Measurements from ENCODE around the gene ANKRD53. TPM values are rescaled to one million over a fixed set of nuclear protein-coding genes. Genes with fewer than 3 reads are reported as not detected.

ANKRD53 gene
- total RNA-seq, 2 donors from 2014 or later, result 0.36 to 0.74 TPM

GRCh38 chr2:70959851-70960832, 18.3 kb upstream of the ANKRD53 start:
- H3K27me3 ChIP-seq (replicated peaks; ENCODE audit: insufficient read depth), result peaks cover 3% of the 10 kb centered on the region
- no peak for DNase-seq (ENCODE audit: low spot score)
- TF ChIP-seq POLR2AphosphoS5 (IDR thresholded peaks at IDR 0.05), result no peak
- no peak for TF ChIP-seq POLR2A (IDR thresholded peaks at IDR 0.05)
- no peak for TF ChIP-seq CTCF (IDR thresholded peaks at IDR 0.05)

GRCh38 chr2:70960833-70961647, 17.4 kb upstream of the ANKRD53 start:
- H3K4me3 ChIP-seq, result no peak overlapping the region
- intact Hi-C loops (cut with DNase I), result no loop called here
- H3K4me1 ChIP-seq (replicated peaks), result no peaks in the 10 kb centered on the region
- no peaks in the 10 kb centered on the region for H3K36me3 ChIP-seq
- H3K27ac ChIP-seq, result no peak overlapping the region
- no peak for TF ChIP-seq POLR2A (IDR thresholded peaks at IDR 0.05)
- TF ChIP-seq CTCF (IDR thresholded peaks at IDR 0.05), result no peak
- no peak for TF ChIP-seq POLR2AphosphoS5 (IDR thresholded peaks at IDR 0.05)
- 63% methylated on average over 13 of the region's 14 CpGs for WGBS
- no peaks in the 10 kb centered on the region for H3K9me3 ChIP-seq
- peaks cover 3% of the 10 kb centered on the region for H3K27me3 ChIP-seq (replicated peaks; ENCODE audit: insufficient read depth)
- no peak for DNase-seq (ENCODE audit: low spot score)

More at GRCh38 chr2:70959851-70960832, 18.3 kb upstream of the ANKRD53 start:
- no peak overlapping the region for H3K4me3 ChIP-seq
- intact Hi-C loops (cut with DNase I), result no loop called here
- no peak overlapping the region for H3K27ac ChIP-seq
- no peaks in the 10 kb centered on the region for H3K9me3 ChIP-seq
- no peaks in the 10 kb centered on the region for H3K4me1 ChIP-seq (replicated peaks)
- H3K36me3 ChIP-seq, result no peaks in the 10 kb centered on the region
- WGBS, result 91% methylated on average over 17 of the region's 17 CpGs

GRCh38 chr2:70961648-70961994, 16.8 kb upstream of the ANKRD53 start:
- Histone ChIP-seq H3K9me3 (no peaks in the 10 kb centered on the region), H3K4me3 (no peak overlapping the region), H3K36me3 (no peaks in the 10 kb centered on the region), H3K27me3 (replicated peaks; ENCODE audit: insufficient read depth) (peaks cover 3% of the 10 kb centered on the region), H3K27ac (no peak overlapping the region), H3K4me1 (replicated peaks) (no peaks in the 10 kb centered on the region)
- no peak for DNase-seq (ENCODE audit: low spot score)
- TF ChIP-seq POLR2A (IDR thresholded peaks at IDR 0.05) (no peak), POLR2AphosphoS5 (IDR thresholded peaks at IDR 0.05) (no peak), CTCF (IDR thresholded peaks at IDR 0.05) (no peak)
- intact Hi-C loops (cut with DNase I), result no loop called here
- WGBS, result 81% methylated on average over 4 of the region's 4 CpGs

GRCh38 chr2:70962211-70962884, 16.1 kb upstream of the ANKRD53 start:
- intact Hi-C loops (cut with DNase I), result no loop called here
- TF ChIP-seq POLR2A (IDR thresholded peaks at IDR 0.05), result no peak
- TF ChIP-seq CTCF (IDR thresholded peaks at IDR 0.05), result no peak
- TF ChIP-seq POLR2AphosphoS5 (IDR thresholded peaks at IDR 0.05), result no peak
- WGBS, result 76% methylated on average over 12 of the region's 12 CpGs
- no peak for DNase-seq (ENCODE audit: low spot score)
- Histone ChIP-seq H3K27me3 (replicated peaks; ENCODE audit: insufficient read depth) (peaks cover 3% of the 10 kb centered on the region), H3K27ac (no peak overlapping the region), H3K4me3 (no peak overlapping the region), H3K9me3 (no peaks in the 10 kb centered on the region), H3K36me3 (no peaks in the 10 kb centered on the region), H3K4me1 (replicated peaks) (no peaks in the 10 kb centered on the region)
